ENCODE measurements around the gene FAM107B. TPM values are rescaled to one million over a fixed set of nuclear protein-coding genes. Genes with fewer than 3 reads are reported as not detected.
A peak's percentile ranks its signal among the peaks of the same experiment; 100 is the strongest.

Gene FAM107B
- total and polyA plus RNA-seq, 2 of the 8 experiments (the other 6 are each of a cell fraction or from before 2014, with no cell fraction given): 7.5 to 28.1 TPM

- Histone ChIP-seq H3K79me1 (ENCODE audit: low read depth, low read length) (no peaks in the 10 kb centered on the region), H2BK120ac (replicated peaks; ENCODE audit: low read depth, low read length) (no peak overlapping the region), H3K23ac (ENCODE audit: insufficient read length) (no peak overlapping the region), H3K4me2 (ENCODE audit: insufficient read depth in 1 of 2, low read depth in 2 of 2, low read length in 2 of 2) (no peak overlapping the region), H3K9me3 (ENCODE audit: insufficient read depth in 2 of 2, low read depth in 1 of 2, low read length in 1 of 2) (no peaks in the 10 kb centered on the region), H3K23me2 (ENCODE audit: low read depth, low read length) (no peaks in the 10 kb centered on the region), H4K8ac (ENCODE audit: extremely low read depth, insufficient read depth, low read length) (no peak overlapping the region), H2BK15ac (ENCODE audit: low read length) (no peak overlapping the region), H2BK20ac (ENCODE audit: low read length) (peak overlapping the region; percentile 34; the same call in 1 of the 2 replicates), H4K91ac (replicated peaks; ENCODE audit: insufficient read length, low read length) (no peak overlapping the region), H3K4me1 (replicated peaks in 1 of 4; ENCODE audit: control insufficient read depth in 3 of 4, insufficient read depth in 4 of 4, low read length in 3 of 4) (peaks cover 0 to 23% (median 7%) of the 10 kb centered on the region in 4 experiments; a peak in 4 of 7 replicates), H3K27me3 (replicated peaks in 1 of 4; ENCODE audit: control insufficient read depth in 3 of 4, extremely low read depth in 1 of 4, insufficient read depth in 3 of 4, low read length in 3 of 4) (no peaks in the 10 kb centered on the region), H3K4me3 (ENCODE audit: extremely low read depth in 1 of 4, insufficient read depth in 2 of 4, low read depth in 3 of 4, low read length in 4 of 4) (no peak overlapping the region), H4K5ac (ENCODE audit: insufficient read length, low read depth, low read length) (no peak overlapping the region), H2AK5ac (ENCODE audit: low read depth, low read length) (no peak overlapping the region), H3K56ac (replicated peaks; ENCODE audit: insufficient read length, low read depth, low read length) (no peak overlapping the region), H3K36me3 (ENCODE audit: control insufficient read depth in 2 of 4, insufficient read depth in 4 of 4, low read length in 3 of 4) (no peaks in the 10 kb centered on the region), H3K4ac (replicated peaks; ENCODE audit: insufficient read length, low read depth, low read length) (no peak overlapping the region), H2AFZ (ENCODE audit: low read length) (no peak overlapping the region), H2BK5ac (ENCODE audit: low read depth, low read length) (no peak overlapping the region), H3K27ac (ENCODE audit: low read depth, low read length) (no peak overlapping the region), H2BK12ac (ENCODE audit: low read depth, low read length) (no peak overlapping the region), H3K9ac (replicated peaks in 1 of 4; ENCODE audit: extremely low read depth in 1 of 4, low read depth in 3 of 4, low read length in 3 of 4) (no peak overlapping the region), H3K14ac (ENCODE audit: insufficient read length) (no peak overlapping the region), H4K20me1 (replicated peaks in 1 of 2; ENCODE audit: control insufficient read depth in 1 of 2, insufficient read depth in 2 of 2, low read length in 2 of 2) (no peaks in the 10 kb centered on the region), H3K18ac (ENCODE audit: extremely low read depth, low read length) (no peak overlapping the region), H3K79me2 (ENCODE audit: control insufficient read depth in 1 of 2, insufficient read depth in 2 of 2, low read length in 2 of 2) (no peaks in the 10 kb centered on the region)
- ChIA-PET POLR2A (ENCODE audit: partially characterized antibody) (no interaction called here), CTCF (ENCODE audit: partially characterized antibody) (interaction anchor here (1.7 kb wide), 1 partner anchor 89 kb away, joined by 5 read pairs; no protein-coding TSS in a partner anchor)
- no peak for FAIRE-seq
- WGBS, 2 experiments (ENCODE audit: extremely low coverage in 1 of 2, insufficient coverage in 1 of 2, insufficient read length in 1 of 2, insufficient replicate concordance in 2 of 2, low coverage in 1 of 2, low lambda C conversion rate in 2 of 2, missing lambda C conversion rate in 1 of 2): 94% methylated on average over 4 of the region's 4 CpGs; no CpG with 5 or more reads in 1 of the 2 experiments
- no peak for TF ChIP-seq ATF3 (IDR thresholded peaks at IDR 0.05; ENCODE audit: insufficient read depth, low read depth, low read length)
- no peak for TF ChIP-seq GABPA (IDR thresholded peaks at IDR 0.05; ENCODE audit: borderline replicate concordance, insufficient read depth, low read length)
- no peak for TF ChIP-seq SP2 (IDR thresholded peaks at IDR 0.05; ENCODE audit: low read length)
- TF ChIP-seq FOSL1 (IDR thresholded peaks at IDR 0.05; ENCODE audit: insufficient read depth, low read depth, low read length): no peak
- no peak for TF ChIP-seq EP300 (IDR thresholded peaks at IDR 0.05; ENCODE audit: borderline replicate concordance in 1 of 2, low read depth in 2 of 2, low read length in 2 of 2)
- no peak for TF ChIP-seq SIN3A (conservative IDR thresholded peaks at IDR 0.05 in 1 of 2, IDR thresholded peaks at IDR 0.05 in 1 of 2; ENCODE audit: low read depth in 1 of 2, low read length in 2 of 2)
- no peak for TF ChIP-seq HDAC6 (IDR thresholded peaks at IDR 0.05; ENCODE audit: low read depth, low read length)
- no peak for TF ChIP-seq E2F6 (IDR thresholded peaks at IDR 0.05)
- no peak for TF ChIP-seq MAFK (IDR thresholded peaks at IDR 0.05; ENCODE audit: low read depth, low read length)
- DNase-seq (ENCODE audit: low read depth in 1 of 2, low spot score in 2 of 2): no peak
Observed at GRCh38 chr10:14649739-14650138, 125.0 kb downstream of the FAM107B start.

Measured in H1 (cell line).